H1 (cell line): Measurements from ENCODE around the gene MDM1. TPM values are rescaled to one million over a fixed set of nuclear protein-coding genes. Genes with fewer than 3 reads are reported as not detected.

ENCODE experiments used
- NANOG ChIP-seq: IDR thresholded peaks from 2 replicates; pipeline ENCODE4 v1.6.1; 2011; ENCODE audit warnings: low read length, low read depth, mild to moderate bottlenecking, inconsistent platforms; ENCODE audit not compliant: insufficient read depth, poor library complexity, severe bottlenecking
- PHF8 ChIP-seq: fragments of 200-600 bp; sonication (generic); conservative IDR thresholded peaks from 2 replicates; pipeline ENCODE4 v1.7.1; 2012; ENCODE audit warnings: low read depth, mild to moderate bottlenecking, inconsistent platforms, low read length, moderate library complexity
- POU5F1 ChIP-seq: IDR thresholded peaks from 2 replicates; pipeline ENCODE4 v1.6.1; 2011; ENCODE audit warnings: low read depth, mild to moderate bottlenecking, low read length, moderate library complexity
- SIN3A ChIP-seq, 2 experiments: IDR thresholded peaks in 1 of 2; conservative IDR thresholded peaks in 1 of 2; 2 replicates each; pipeline ENCODE4 v1.6.1; 2011 to 2012; ENCODE audit warnings: low read length in 2 of 2, improper control_type of control experiment in 1 of 2, low read depth in 1 of 2, mild to moderate bottlenecking in 1 of 2
- SP2 ChIP-seq: IDR thresholded peaks from 2 replicates; pipeline ENCODE4 v1.6.1; 2012; ENCODE audit warnings: mild to moderate bottlenecking, low read length, inconsistent platforms
- polyA plus RNA-seq, 7 experiments: library from polyadenylated mRNA; depleted of rRNA in 3 of 7; stranded (reverse) in 5 of 7; unstranded in 2 of 7; fragments of >200 nt in 5 of 7; fragments of 200-250 nt in 2 of 7; gene quantifications; 1 replicate in 5 of 7; 2 replicates in 1 of 7; 4 replicates in 1 of 7; pipeline versions ENCODE4 v1.2.1 to v1.2.3, GENCODE V29; 2011 to 2013; ENCODE audit warnings: missing spikeins in 2 of 7, mixed read lengths in 2 of 7
- total RNA-seq: library from RNA; stranded (reverse); fragmentation: NEBNext Ultra II Directional; extraction: Animal tissue kit (Norgen Biotek cat#: 25700); gene quantifications from 2 replicates; pipeline ENCODE4 v1.2.1, GENCODE V29; 2021

Gene MDM1
- total and polyA plus RNA-seq, 2 of the 8 experiments (the other 6 are each of a cell fraction or from before 2014, with no cell fraction given): 3.1 to 10.7 TPM

- no peak for TF ChIP-seq POU5F1
- no peak for TF ChIP-seq PHF8
- no peak for TF ChIP-seq SIN3A (conservative IDR thresholded peaks at IDR 0.05 in 1 of 2, IDR thresholded peaks at IDR 0.05 in 1 of 2; ENCODE audit: low read depth in 1 of 2, low read length in 2 of 2)
- no peak for TF ChIP-seq NANOG
- TF ChIP-seq SP2: no peak
Measured at GRCh38 chr12:68350753-68351152, 18.6 kb upstream of the MDM1 start (continued).
